ENCODE data around the gene PTPN1.

Gene PTPN1

GRCh38 chr20:50560867-50561266, 50.7 kb downstream of the PTPN1 start:
- H3K27ac ChIP-seq, result no peak overlapping the region

GRCh38 chr20:50561379-50562078, 51.3 kb downstream of the PTPN1 start:
- H3K27ac ChIP-seq, result no peak overlapping the region
- no peak for TF ChIP-seq CTCF (IDR thresholded peaks at IDR 0.05)
- no peak for TF ChIP-seq ZFX (IDR thresholded peaks at IDR 0.05; ENCODE audit: borderline replicate concordance)

More at GRCh38 chr20:50560867-50561266, 50.7 kb downstream of the PTPN1 start:
- TF ChIP-seq ZFX (IDR thresholded peaks at IDR 0.05; ENCODE audit: borderline replicate concordance) (no peak), CTCF (IDR thresholded peaks at IDR 0.05) (no peak)

GRCh38 chr20:50562262-50562701, 52.1 kb downstream of the PTPN1 start:
- TF ChIP-seq CTCF (IDR thresholded peaks at IDR 0.05) (no peak), ZFX (IDR thresholded peaks at IDR 0.05; ENCODE audit: borderline replicate concordance) (no peak)
- H3K27ac ChIP-seq, result no peak overlapping the region

- no peak overlapping the region for H3K27ac ChIP-seq
- TF ChIP-seq ZFX (IDR thresholded peaks at IDR 0.05; ENCODE audit: borderline replicate concordance) (no peak), CTCF (IDR thresholded peaks at IDR 0.05) (no peak)
Observed at GRCh38 chr20:50563133-50563944, 53.2 kb downstream of the PTPN1 start.

GRCh38 chr20:50565383-50565782, 55.2 kb downstream of the PTPN1 start:
- H3K27ac ChIP-seq, result no peak overlapping the region
- no peak for TF ChIP-seq ZFX (IDR thresholded peaks at IDR 0.05; ENCODE audit: borderline replicate concordance)
- TF ChIP-seq CTCF (IDR thresholded peaks at IDR 0.05), result no peak

- no peak overlapping the region for H3K27ac ChIP-seq
Observed at GRCh38 chr20:50565871-50566270, 55.7 kb downstream of the PTPN1 start.

More at GRCh38 chr20:50565871-50566270, 55.7 kb downstream of the PTPN1 start:
- TF ChIP-seq ZFX (IDR thresholded peaks at IDR 0.05; ENCODE audit: borderline replicate concordance) (no peak), CTCF (IDR thresholded peaks at IDR 0.05) (no peak)

Measured in 22Rv1 (cell line).